ENCODE measurements around the gene SAXO2. TPM values are rescaled to one million over a fixed set of nuclear protein-coding genes. Genes with fewer than 3 reads are reported as not detected.
"Not testable (repeated sequence)": the region's sequence is repeated elsewhere in the genome, so short reads cannot be mapped to it uniquely, and the experiment has no call there.

SAXO2 gene
- polyA plus RNA-seq, 3 donors: 5.4 to 6.1 (median 5.5) TPM

- not testable (repeated sequence) for DNase-seq (ENCODE audit: low read depth in 3 of 3, low spot score in 2 of 3)
These were observed 21.8 kb downstream of the SAXO2 start for GRCh38 chr15:82284381-82284780.

DNA sequence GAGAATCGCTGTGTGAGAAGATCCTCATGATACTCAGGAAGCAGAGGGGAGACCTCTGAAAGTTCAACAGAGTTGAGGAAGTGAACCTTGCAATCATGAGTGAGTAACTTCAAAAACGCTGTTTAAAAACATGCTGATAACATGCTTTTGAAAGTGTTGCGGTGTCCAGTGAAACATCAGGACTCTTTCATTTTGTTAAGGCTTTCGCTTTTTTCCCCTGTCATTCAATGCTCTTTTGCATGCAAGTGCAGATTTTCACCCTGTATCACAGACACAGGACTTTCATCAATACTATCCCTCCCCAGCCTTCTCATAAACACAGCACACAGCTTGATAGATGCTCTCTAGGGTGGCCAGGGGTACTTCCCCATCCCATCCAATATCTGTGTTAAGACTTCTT, 23.9 kb downstream of the SAXO2 start:
- not testable (repeated sequence) for DNase-seq (ENCODE audit: low read depth in 3 of 3, low spot score in 2 of 3)

DNA sequence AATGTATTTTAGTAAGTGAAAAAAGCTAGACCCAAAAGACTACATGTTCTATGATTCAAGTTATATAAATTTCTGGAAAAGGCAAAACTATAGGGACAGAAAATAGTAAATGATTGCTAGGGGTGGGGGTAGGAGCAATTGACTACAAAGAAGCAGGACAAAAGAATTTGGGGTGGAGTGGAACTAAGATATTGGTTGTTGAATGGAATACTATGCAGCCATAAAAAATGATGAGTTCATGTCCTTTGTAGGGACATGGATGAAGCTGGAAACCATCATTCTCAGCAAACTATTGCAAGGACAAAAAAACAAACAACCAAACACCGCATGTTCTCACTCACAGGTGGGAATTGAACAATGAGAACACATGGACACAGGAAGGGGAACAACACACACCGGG, 25.6 kb downstream of the SAXO2 start:
- not testable (repeated sequence) for DNase-seq (ENCODE audit: low read depth in 3 of 3, low spot score in 2 of 3)

- DNase-seq (ENCODE audit: low read depth in 3 of 3, low spot score in 2 of 3): no peak
These were observed 29.7 kb downstream of the SAXO2 start for GRCh38 chr15:82292271-82292670.

DNA sequence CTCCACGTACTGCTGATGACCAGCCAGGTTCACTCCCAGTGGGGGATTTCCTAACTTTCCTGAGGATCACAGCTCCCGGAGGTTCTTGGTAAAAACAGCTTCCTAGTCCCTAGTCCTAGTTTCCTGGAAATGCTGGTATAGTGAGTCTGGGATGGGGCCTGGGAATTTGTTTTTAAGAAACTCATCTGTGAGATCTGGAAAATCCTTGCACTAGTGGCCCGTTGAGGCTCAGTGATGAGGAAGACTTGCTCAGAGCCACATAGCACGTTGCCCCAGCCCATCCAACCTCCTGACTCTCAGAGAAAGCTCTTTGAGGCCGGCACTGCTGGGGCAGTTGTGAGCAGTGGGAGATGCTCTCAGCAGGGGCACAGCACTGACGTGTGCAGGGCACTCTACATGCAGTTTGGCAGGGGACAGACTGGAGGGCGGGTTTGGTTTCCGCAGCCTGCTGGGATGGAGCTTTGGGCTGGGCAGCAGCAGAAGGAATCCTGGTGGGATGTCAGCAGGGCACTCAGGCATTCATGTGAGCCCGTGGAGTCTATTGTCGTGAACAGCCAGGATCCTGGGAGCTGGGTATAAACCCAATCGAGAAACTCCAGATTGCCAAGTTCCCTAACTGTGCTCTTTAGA, 31.6 kb downstream of the SAXO2 start:
- no peak for DNase-seq (ENCODE audit: low read depth in 3 of 3, low spot score in 2 of 3)

- no peak for DNase-seq (ENCODE audit: low read depth in 3 of 3, low spot score in 2 of 3)
These were observed 34.9 kb downstream of the SAXO2 start for GRCh38 chr15:82297546-82297945.

- no peak for DNase-seq (ENCODE audit: low read depth in 3 of 3, low spot score in 2 of 3)
These were observed 35.4 kb downstream of the SAXO2 start for GRCh38 chr15:82298032-82298431.

DNA sequence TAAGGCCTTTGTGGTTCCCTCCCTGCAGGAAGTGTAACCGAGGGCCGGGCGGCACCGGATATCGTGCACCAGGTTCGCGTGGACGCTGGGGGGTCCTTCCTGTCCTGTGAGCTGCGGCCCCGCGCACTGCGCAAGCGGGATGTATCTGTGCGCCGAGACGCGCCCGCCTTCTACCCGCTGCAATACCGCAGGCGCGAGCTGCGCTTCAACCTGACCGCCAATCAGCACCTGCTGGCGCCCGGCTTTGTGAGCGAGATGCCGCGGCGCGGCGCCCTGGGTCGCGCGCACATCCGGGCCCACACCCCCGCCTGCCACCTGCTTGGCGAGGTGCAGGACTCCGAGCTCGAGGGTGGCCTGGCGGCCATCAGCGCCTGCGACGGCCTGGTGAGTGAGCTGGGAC, 35.9 kb downstream of the SAXO2 start:
- no peak for DNase-seq (ENCODE audit: low read depth in 3 of 3, low spot score in 2 of 3)

DNA sequence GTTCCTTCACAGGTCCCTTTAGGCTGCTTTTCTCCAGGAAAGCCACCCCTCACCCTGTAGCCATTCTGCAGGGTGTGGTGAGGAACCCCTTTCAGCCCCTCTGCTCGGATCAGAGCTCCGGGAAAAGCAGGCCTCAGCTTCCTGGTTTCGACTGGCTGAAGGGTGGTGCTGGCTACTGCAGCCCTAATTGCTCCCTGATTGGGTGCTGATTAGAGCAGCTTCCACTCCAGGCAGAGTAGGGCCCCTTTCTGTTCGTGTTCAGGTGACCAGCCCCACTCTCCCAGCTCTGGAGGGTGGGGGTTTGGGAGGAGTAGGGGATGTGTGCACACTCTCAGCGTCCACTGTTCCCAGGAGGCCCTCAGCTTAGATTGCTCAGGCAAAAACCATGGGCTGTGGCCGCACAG, 36.9 kb downstream of the SAXO2 start:
- not testable (repeated sequence) for DNase-seq (ENCODE audit: low read depth in 3 of 3, low spot score in 2 of 3)

GRCh38 chr15:82300326-82300725, 37.7 kb downstream of the SAXO2 start:
- DNase-seq (ENCODE audit: low read depth in 3 of 3, low spot score in 2 of 3): not testable (repeated sequence)

GRCh38 chr15:82300883-82301282, 38.3 kb downstream of the SAXO2 start:
- no peak for DNase-seq (ENCODE audit: low read depth in 3 of 3, low spot score in 2 of 3)

GRCh38 chr15:82301296-82302016, 38.8 kb downstream of the SAXO2 start:
- DNase-seq (ENCODE audit: low read depth in 3 of 3, low spot score in 2 of 3): no peak

- no peak for DNase-seq (ENCODE audit: low read depth in 3 of 3, low spot score in 2 of 3)
These were observed 41.5 kb downstream of the SAXO2 start for GRCh38 chr15:82303956-82304777.

DNA sequence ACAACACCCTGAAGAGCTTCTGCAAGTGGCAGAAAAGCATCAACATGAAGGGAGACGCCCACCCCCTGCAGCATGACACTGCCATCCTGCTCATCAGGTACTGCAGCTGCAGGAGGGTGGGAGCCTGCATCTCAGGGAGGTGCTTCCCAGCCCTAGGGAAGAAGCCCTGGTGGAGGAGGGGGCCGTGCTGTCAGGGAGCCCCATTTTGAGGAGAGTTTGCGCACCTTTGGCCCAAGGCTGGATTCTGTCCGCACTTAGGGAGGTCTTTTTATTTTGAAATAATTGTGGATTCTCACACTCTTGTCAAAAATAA, 42.1 kb downstream of the SAXO2 start:
- no peak for DNase-seq (ENCODE audit: low read depth in 3 of 3, low spot score in 2 of 3)

DNA sequence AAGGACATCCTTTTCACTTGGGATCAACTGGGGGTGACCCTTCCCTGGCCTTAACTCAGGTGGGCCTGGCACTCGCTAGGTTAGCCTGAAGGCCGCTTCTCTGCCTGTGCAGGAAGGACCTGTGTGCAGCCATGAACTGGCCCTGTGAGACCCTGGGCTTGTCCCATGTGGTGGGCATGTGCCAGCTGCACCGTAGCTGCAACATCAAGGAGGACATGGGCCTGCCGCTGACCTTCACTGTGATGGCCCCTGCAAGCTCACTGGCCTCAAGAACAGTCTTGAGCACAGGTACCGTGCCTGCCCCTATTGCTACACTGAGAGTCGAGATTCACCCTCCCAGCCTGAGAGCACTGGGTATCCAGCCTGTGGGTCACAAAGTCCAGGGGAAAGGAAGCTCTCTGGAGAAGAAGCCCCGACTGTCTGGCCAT, 43.0 kb downstream of the SAXO2 start:
- DNase-seq (ENCODE audit: low read depth in 3 of 3, low spot score in 2 of 3): no peak

DNA sequence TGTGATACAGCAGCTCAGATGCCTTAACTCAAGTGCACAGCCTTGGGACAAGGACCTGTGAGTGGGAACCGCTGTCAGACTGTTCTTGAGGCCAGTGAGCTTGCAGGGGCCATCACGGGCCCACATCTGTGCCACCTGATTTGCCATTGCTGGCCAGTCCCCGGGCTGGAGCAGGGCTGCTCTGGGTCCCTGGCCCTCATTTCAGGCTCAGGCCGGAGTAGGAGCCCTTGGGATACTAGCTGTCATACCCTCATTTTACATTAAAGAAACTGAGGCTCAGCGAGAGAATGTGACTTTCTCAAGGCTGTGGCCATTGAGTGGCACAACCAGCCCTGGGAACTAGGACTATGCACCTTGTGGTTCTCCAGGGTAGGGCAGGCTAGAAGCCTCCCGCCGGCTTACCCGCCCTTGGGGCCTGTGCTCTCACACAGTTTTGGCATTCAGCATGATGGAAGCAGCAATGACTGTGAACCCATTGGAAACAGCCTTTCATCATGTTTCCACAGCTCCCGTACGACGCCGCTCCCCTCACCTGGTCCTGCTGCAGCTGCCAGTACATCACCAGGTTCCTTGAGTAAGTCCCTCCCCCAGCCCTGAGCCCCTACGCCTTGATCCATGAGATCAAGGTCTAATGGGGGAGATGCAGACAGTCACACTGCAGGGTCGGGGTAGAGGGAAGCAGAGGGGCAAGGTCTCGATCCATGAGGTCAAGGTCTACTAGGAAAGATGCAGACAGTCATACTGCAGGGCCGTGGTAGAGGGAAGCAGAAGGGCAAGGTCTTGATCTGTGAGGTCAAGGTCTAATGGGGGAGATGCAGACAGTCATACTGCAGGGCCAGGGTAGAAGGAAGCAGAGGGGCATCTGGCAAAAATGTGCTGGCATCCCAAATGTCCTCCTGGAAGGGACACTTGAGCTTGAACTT, 44.4 kb downstream of the SAXO2 start:
- no peak for DNase-seq (ENCODE audit: low read depth in 3 of 3, low spot score in 2 of 3)

DNA sequence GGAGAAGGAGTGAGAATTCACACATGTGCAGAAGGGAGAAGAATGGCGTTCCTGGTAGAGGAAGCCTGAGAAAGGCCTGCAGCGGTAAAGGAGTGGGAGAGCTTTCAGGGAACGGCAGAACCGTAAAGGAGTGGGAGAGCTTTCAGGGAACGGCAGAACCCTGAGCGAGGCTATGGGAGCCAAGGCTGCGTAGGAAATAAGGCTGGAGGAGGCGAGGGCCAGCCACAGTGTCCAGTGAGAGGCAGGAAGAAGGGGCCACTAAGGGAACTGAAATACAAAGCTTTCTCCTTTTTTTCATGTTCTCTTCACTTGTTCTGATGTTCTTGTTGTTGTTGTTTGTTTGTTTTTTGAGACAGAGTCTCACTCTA, 45.1 kb downstream of the SAXO2 start:
- no peak for DNase-seq (ENCODE audit: low read depth in 3 of 3, low spot score in 2 of 3)

DNA sequence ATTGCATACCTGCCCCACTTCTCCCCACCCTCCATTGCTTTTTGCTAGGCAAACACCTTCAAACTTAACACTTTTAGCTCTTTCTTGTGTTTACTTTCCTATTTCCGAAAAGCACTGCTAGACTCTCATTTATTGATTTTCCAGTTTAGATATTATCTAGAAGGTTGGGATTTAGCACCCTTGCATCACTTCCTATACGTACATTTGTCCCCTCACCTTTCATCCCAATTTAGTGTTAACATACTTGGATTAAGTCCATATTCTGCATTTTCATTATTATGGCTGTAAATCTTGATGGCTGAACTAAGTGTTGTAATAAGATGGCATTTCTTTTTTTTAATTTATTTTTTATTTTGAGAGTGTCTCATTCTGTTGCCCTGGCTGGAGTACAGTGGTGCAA, 47.2 kb downstream of the SAXO2 start:
- no peak for DNase-seq (ENCODE audit: low read depth in 3 of 3, low spot score in 2 of 3)

GRCh38 chr15:82311321-82311720, 48.7 kb downstream of the SAXO2 start:
- not testable (repeated sequence) for DNase-seq (ENCODE audit: low read depth in 3 of 3, low spot score in 2 of 3)

- no peak for DNase-seq (ENCODE audit: low read depth in 3 of 3, low spot score in 2 of 3)
These were observed 50.1 kb downstream of the SAXO2 start for GRCh38 chr15:82312586-82313349.
